Naive thymus-derived CD8-positive, alpha-beta T cell (primary cell): ENCODE data around the gene METTL2A. TPM values are rescaled to one million over a fixed set of nuclear protein-coding genes. Genes with fewer than 3 reads are reported as not detected.

Experiments used
- polyA plus RNA-seq, 3 donors: library from polyadenylated mRNA; unstranded; fragments of 300-500 nt; fragmentation: Illumina TruSeq; gene quantifications; one replicate each; pipeline ENCODE4 v1.2.3, GENCODE V29; 2021
- total RNA-seq, 8 experiments: library from RNA in 2 of 8; stranded (reverse) in 2 of 8; gene quantifications; one replicate each; pipeline ENCODE4 v1.2.3 and lab custom pipeline; 2021 to 2026

Gene METTL2A
- total and polyA plus RNA-seq, 5 experiments from 2014 or later = 11.8 to 18.3 (median 15.6) TPM

Other genes starting within 250 kb of the METTL2A start
- gene EFCAB3, start 43.3 kb upstream of the METTL2A start, total RNA-seq = not detected
- not detected for gene EFCAB3, start 43.3 kb upstream of the METTL2A start, polyA plus RNA-seq
- gene TLK2, start 54.9 kb downstream of the METTL2A start, total RNA-seq = 10 to 100 TPM; 71.3 to 79.5 TPM
- 10 to 100 TPM in 1 of 3 donors, 1 to 10 TPM in 2; 8.2 to 12.0 (median 9.2) TPM for gene TLK2, start 54.9 kb downstream of the METTL2A start, polyA plus RNA-seq
- 10 to 100 TPM in 1 of 2 experiments, 1 to 10 TPM in 1; 7.3 to 11.0 TPM for gene MRC2, start 203.8 kb downstream of the METTL2A start, total RNA-seq
- 1 to 10 TPM in 1 of 3 donors, under 1 TPM in 2; 0.74 to 1.3 (median 0.80) TPM for gene MRC2, start 203.8 kb downstream of the METTL2A start, polyA plus RNA-seq